ENCODE measurements around the gene SORCS2.

The SORCS2 gene

DNA sequence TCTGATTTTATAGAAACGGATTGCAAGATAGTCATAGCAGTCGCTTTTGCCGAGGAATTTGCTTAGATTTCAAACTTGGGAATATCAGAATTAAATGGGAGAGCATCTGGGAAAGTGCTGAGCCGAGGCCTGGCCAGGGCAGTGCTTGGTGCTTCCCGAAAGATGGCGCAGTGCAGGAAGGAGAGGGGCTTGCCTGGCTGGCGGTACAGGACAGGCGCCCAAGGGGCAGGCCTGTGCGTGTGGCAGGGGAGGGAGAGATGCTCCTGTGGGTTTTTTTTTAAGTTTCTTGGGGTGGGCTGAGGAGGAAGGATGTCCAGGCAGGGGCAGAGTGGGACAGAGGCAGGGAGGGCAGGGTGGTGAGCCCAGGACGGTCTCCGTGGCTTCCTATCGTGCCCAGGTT lies 506.2 kb downstream of the SORCS2 start:
- 84% methylated on average over 12 of the region's 12 CpGs for WGBS
- H3K27me3 ChIP-seq (ENCODE audit: control insufficient read depth in 1 of 2, insufficient read depth in 1 of 2, low read length in 2 of 2), result peaks cover 40 to 54% of the 10 kb centered on the region in 2 experiments
- H4K8ac ChIP-seq (ENCODE audit: low read length), result peak overlapping the region; percentile 76
- H4K91ac ChIP-seq (ENCODE audit: low read length), result peak overlapping the region; percentile 15
- no peak overlapping the region for H2AFZ ChIP-seq (ENCODE audit: low read depth, low read length)
- no peak overlapping the region for H3K14ac ChIP-seq (ENCODE audit: low read length in 2 of 2)
- peak overlapping the region; percentile 74 for H2BK120ac ChIP-seq (ENCODE audit: low read depth, low read length)
- peak overlapping the region; percentile 2 for H2BK15ac ChIP-seq (ENCODE audit: low read depth, poor library complexity, severe bottlenecking)
- H3K4me2 ChIP-seq (ENCODE audit: low read length, poor library complexity, severe bottlenecking), result no peak overlapping the region
- peak overlapping the region; percentile 65 for H3K9ac ChIP-seq (ENCODE audit: low read length)
- no peak overlapping the region for H3K27ac ChIP-seq (ENCODE audit: low read length, poor library complexity, severe bottlenecking)
- no peak overlapping the region for H3K23ac ChIP-seq (ENCODE audit: low read length in 2 of 2)
- peak overlapping the region in 1 of 2 experiments; percentile 37 for H3K4me3 ChIP-seq (ENCODE audit: insufficient read depth in 1 of 2, low read depth in 1 of 2, low read length in 2 of 2)
- H2AK5ac ChIP-seq (ENCODE audit: low read length, severe bottlenecking), result no peak overlapping the region
- H2BK12ac ChIP-seq (ENCODE audit: low read length in 2 of 2), result peak overlapping the region; percentile 41 to 70
- H3K9me3 ChIP-seq (ENCODE audit: control insufficient read depth, low read length), result no peaks in the 10 kb centered on the region
- H3K18ac ChIP-seq (ENCODE audit: low read depth in 1 of 2, low read length in 2 of 2), result peak overlapping the region; percentile 14 to 88
- H3K4me1 ChIP-seq (ENCODE audit: control insufficient read depth, insufficient read depth, low read depth, low read length), result peaks cover 17% of the 10 kb centered on the region
- peak overlapping the region in 1 of 2 experiments; percentile 47 for H3K4ac ChIP-seq (ENCODE audit: low read depth in 1 of 2, low read length in 2 of 2)
- no peaks in the 10 kb centered on the region for H3K36me3 ChIP-seq (ENCODE audit: control insufficient read depth in 1 of 2, insufficient read depth in 2 of 2, low read depth in 1 of 2, low read length in 2 of 2)
- peak; percentile 31 for DNase-seq
- no peak overlapping the region for H2BK5ac ChIP-seq (ENCODE audit: low read depth, low read length, poor library complexity, severe bottlenecking)
- H3K79me1 ChIP-seq (replicated peaks; ENCODE audit: low read length, poor library complexity, severe bottlenecking), result no peaks in the 10 kb centered on the region

- Histone ChIP-seq H4K8ac (ENCODE audit: low read length) (peak overlapping the region; percentile 70), H3K4me2 (ENCODE audit: low read length, poor library complexity, severe bottlenecking) (no peak overlapping the region), H2BK12ac (ENCODE audit: low read length in 2 of 2) (peak overlapping the region; percentile 41 to 91), H3K27ac (ENCODE audit: low read length, poor library complexity, severe bottlenecking) (no peak overlapping the region), H3K23ac (ENCODE audit: low read length in 2 of 2) (no peak overlapping the region), H3K27me3 (ENCODE audit: control insufficient read depth in 1 of 2, insufficient read depth in 1 of 2, low read length in 2 of 2) (peaks cover 40 to 53% of the 10 kb centered on the region in 2 experiments), H4K91ac (ENCODE audit: low read length) (peak overlapping the region; percentile 79), H3K79me1 (replicated peaks; ENCODE audit: low read length, poor library complexity, severe bottlenecking) (no peaks in the 10 kb centered on the region), H3K4me3 (ENCODE audit: insufficient read depth in 1 of 2, low read depth in 1 of 2, low read length in 2 of 2) (peak overlapping the region in 1 of 2 experiments; percentile 37), H2AK5ac (ENCODE audit: low read length, severe bottlenecking) (no peak overlapping the region), H3K14ac (ENCODE audit: low read length in 2 of 2) (no peak overlapping the region), H3K18ac (ENCODE audit: low read depth in 1 of 2, low read length in 2 of 2) (peak overlapping the region; percentile 56 to 88), H3K9ac (ENCODE audit: low read length) (peak overlapping the region; percentile 65), H2AFZ (ENCODE audit: low read depth, low read length) (no peak overlapping the region), H2BK5ac (ENCODE audit: low read depth, low read length, poor library complexity, severe bottlenecking) (no peak overlapping the region), H3K9me3 (ENCODE audit: control insufficient read depth, low read length) (no peaks in the 10 kb centered on the region), H3K4ac (ENCODE audit: low read depth in 1 of 2, low read length in 2 of 2) (peak overlapping the region in 1 of 2 experiments; percentile 69), H3K36me3 (ENCODE audit: control insufficient read depth in 1 of 2, insufficient read depth in 2 of 2, low read depth in 1 of 2, low read length in 2 of 2) (no peaks in the 10 kb centered on the region), H2BK15ac (ENCODE audit: low read depth, poor library complexity, severe bottlenecking) (peak overlapping the region; percentile 49), H2BK120ac (ENCODE audit: low read depth, low read length) (peak overlapping the region; percentile 94), H3K4me1 (ENCODE audit: control insufficient read depth, insufficient read depth, low read depth, low read length) (peaks cover 17% of the 10 kb centered on the region)
- peak; percentile 91 for DNase-seq
- 15% methylated on average over 8 of the region's 8 CpGs for WGBS
These were observed 506.7 kb downstream of the SORCS2 start for GRCh38 chr4:7699031-7699430.

- Histone ChIP-seq H3K79me1 (replicated peaks; ENCODE audit: low read length, poor library complexity, severe bottlenecking) (no peaks in the 10 kb centered on the region), H3K9me3 (ENCODE audit: control insufficient read depth, low read length) (no peaks in the 10 kb centered on the region), H3K4ac (ENCODE audit: low read depth in 1 of 2, low read length in 2 of 2) (peak overlapping the region; percentile 57 to 69), H3K9ac (ENCODE audit: low read length) (no peak overlapping the region), H3K14ac (ENCODE audit: low read length in 2 of 2) (peak overlapping the region in 1 of 2 experiments; percentile 61), H3K36me3 (ENCODE audit: control insufficient read depth in 1 of 2, insufficient read depth in 2 of 2, low read depth in 1 of 2, low read length in 2 of 2) (no peaks in the 10 kb centered on the region), H3K18ac (ENCODE audit: low read depth in 1 of 2, low read length in 2 of 2) (peak overlapping the region; percentile 56 to 71), H3K27ac (ENCODE audit: low read length, poor library complexity, severe bottlenecking) (no peak overlapping the region), H3K4me2 (ENCODE audit: low read length, poor library complexity, severe bottlenecking) (no peak overlapping the region), H3K4me3 (ENCODE audit: insufficient read depth in 1 of 2, low read depth in 1 of 2, low read length in 2 of 2) (no peak overlapping the region), H4K91ac (ENCODE audit: low read length) (peak overlapping the region; percentile 79), H2AFZ (ENCODE audit: low read depth, low read length) (no peak overlapping the region), H2BK120ac (ENCODE audit: low read depth, low read length) (no peak overlapping the region), H3K23ac (ENCODE audit: low read length in 2 of 2) (no peak overlapping the region), H3K27me3 (ENCODE audit: control insufficient read depth in 1 of 2, insufficient read depth in 1 of 2, low read length in 2 of 2) (peaks cover 40 to 51% of the 10 kb centered on the region in 2 experiments), H2BK5ac (ENCODE audit: low read depth, low read length, poor library complexity, severe bottlenecking) (no peak overlapping the region), H2BK12ac (ENCODE audit: low read length in 2 of 2) (peak overlapping the region; percentile 18 to 91), H3K4me1 (ENCODE audit: control insufficient read depth, insufficient read depth, low read depth, low read length) (peaks cover 17% of the 10 kb centered on the region), H2AK5ac (ENCODE audit: low read length, severe bottlenecking) (no peak overlapping the region), H2BK15ac (ENCODE audit: low read depth, poor library complexity, severe bottlenecking) (peak overlapping the region; percentile 80), H4K8ac (ENCODE audit: low read length) (no peak overlapping the region)
- DNase-seq, result no peak
- WGBS, result 87% methylated on average over 10 of the region's 10 CpGs
These were observed 507.5 kb downstream of the SORCS2 start for GRCh38 chr4:7699825-7700224.

DNA sequence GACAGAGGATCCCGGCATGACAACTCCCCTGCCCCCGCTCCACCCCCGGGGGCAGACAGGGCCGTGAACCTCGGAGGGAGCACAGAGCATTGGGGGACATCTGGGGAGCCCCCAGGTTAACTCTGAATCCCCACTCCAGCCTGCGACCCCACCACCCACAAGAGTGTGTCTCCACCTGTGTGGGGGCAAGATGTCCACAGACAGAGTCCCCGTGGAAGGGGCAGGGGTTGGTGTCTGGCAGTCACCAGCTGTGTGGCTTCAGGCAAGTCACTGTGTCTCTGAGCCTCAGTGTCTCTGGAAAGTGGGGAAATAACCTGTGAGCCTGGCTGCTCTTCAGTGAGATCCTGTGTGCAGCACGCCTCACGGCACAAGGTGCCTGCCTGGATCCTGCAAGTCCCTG lies 508.3 kb downstream of the SORCS2 start:
- Histone ChIP-seq H3K23ac (ENCODE audit: low read length in 2 of 2) (no peak overlapping the region), H2BK120ac (ENCODE audit: low read depth, low read length) (no peak overlapping the region), H3K27ac (ENCODE audit: low read length, poor library complexity, severe bottlenecking) (no peak overlapping the region), H4K8ac (ENCODE audit: low read length) (no peak overlapping the region), H3K14ac (ENCODE audit: low read length in 2 of 2) (no peak overlapping the region), H3K36me3 (ENCODE audit: control insufficient read depth in 1 of 2, insufficient read depth in 2 of 2, low read depth in 1 of 2, low read length in 2 of 2) (no peaks in the 10 kb centered on the region), H3K4ac (ENCODE audit: low read depth in 1 of 2, low read length in 2 of 2) (no peak overlapping the region), H3K4me2 (ENCODE audit: low read length, poor library complexity, severe bottlenecking) (no peak overlapping the region), H3K79me1 (replicated peaks; ENCODE audit: low read length, poor library complexity, severe bottlenecking) (no peaks in the 10 kb centered on the region), H2BK5ac (ENCODE audit: low read depth, low read length, poor library complexity, severe bottlenecking) (no peak overlapping the region), H3K4me3 (ENCODE audit: insufficient read depth in 1 of 2, low read depth in 1 of 2, low read length in 2 of 2) (no peak overlapping the region), H3K18ac (ENCODE audit: low read depth in 1 of 2, low read length in 2 of 2) (no peak overlapping the region), H2BK15ac (ENCODE audit: low read depth, poor library complexity, severe bottlenecking) (peak overlapping the region; percentile 26), H2BK12ac (ENCODE audit: low read length in 2 of 2) (peak overlapping the region in 1 of 2 experiments; percentile 75), H4K91ac (ENCODE audit: low read length) (peak overlapping the region; percentile 44), H3K27me3 (ENCODE audit: control insufficient read depth in 1 of 2, insufficient read depth in 1 of 2, low read length in 2 of 2) (peaks cover 40 to 55% of the 10 kb centered on the region in 2 experiments), H2AK5ac (ENCODE audit: low read length, severe bottlenecking) (no peak overlapping the region), H3K9me3 (ENCODE audit: control insufficient read depth, low read length) (no peaks in the 10 kb centered on the region), H3K4me1 (ENCODE audit: control insufficient read depth, insufficient read depth, low read depth, low read length) (peaks cover 21% of the 10 kb centered on the region), H2AFZ (ENCODE audit: low read depth, low read length) (no peak overlapping the region), H3K9ac (ENCODE audit: low read length) (no peak overlapping the region)
- DNase-seq, result no peak
- WGBS, result 89% methylated on average over 8 of the region's 9 CpGs

All from mesenchymal stem cell (in vitro differentiated cells and primary cell).